Measurements from ENCODE around the gene QKI. TPM values are rescaled to one million over a fixed set of nuclear protein-coding genes. Genes with fewer than 3 reads are reported as not detected.

The QKI gene
- total RNA-seq, 4 donors from 2014 or later = 126 to 199 (median 142) TPM

DNA sequence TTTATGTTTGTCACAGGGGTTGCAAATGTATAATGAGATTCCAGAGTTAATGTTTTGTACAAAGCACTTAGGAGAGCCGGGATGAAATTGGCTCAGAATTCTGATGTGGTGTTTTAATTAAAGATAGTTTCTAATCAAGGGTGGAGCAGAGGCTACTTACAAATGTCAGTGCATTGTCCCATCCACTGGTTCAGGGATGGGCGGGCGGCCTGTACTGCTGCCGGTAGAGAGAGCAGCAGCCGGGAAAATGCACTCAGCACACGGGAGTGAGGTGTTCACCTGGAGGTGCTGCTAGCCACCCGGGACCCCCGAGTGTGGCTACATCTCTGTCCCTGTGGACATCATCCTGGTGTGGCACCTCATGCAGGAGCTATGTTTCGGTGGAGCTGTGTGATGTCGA, 193.3 kb downstream of the QKI start:
- H3K4me3 ChIP-seq (ENCODE audit: low read depth, poor library complexity, severe bottlenecking) = no peak overlapping the region
- 93% methylated on average over 10 of the region's 10 CpGs for WGBS, 2 donors
- TF ChIP-seq, protein P1, sequence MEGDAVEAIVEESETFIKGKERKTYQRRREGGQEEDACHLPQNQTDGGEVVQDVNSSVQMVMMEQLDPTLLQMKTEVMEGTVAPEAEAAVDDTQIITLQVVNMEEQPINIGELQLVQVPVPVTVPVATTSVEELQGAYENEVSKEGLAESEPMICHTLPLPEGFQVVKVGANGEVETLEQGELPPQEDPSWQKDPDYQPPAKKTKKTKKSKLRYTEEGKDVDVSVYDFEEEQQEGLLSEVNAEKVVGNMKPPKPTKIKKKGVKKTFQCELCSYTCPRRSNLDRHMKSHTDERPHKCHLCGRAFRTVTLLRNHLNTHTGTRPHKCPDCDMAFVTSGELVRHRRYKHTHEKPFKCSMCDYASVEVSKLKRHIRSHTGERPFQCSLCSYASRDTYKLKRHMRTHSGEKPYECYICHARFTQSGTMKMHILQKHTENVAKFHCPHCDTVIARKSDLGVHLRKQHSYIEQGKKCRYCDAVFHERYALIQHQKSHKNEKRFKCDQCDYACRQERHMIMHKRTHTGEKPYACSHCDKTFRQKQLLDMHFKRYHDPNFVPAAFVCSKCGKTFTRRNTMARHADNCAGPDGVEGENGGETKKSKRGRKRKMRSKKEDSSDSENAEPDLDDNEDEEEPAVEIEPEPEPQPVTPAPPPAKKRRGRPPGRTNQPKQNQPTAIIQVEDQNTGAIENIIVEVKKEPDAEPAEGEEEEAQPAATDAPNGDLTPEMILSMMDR (IDR thresholded peaks at IDR 0.05) = no peak
- TF ChIP-seq POLR2A (IDR thresholded peaks at IDR 0.05) = no peak
- DNase-seq (ENCODE audit: low spot score in 2 of 2) = no peak
- intact Hi-C loops (cut with DNase I; ENCODE audit: low total_unique reads) = no loop called here

DNA sequence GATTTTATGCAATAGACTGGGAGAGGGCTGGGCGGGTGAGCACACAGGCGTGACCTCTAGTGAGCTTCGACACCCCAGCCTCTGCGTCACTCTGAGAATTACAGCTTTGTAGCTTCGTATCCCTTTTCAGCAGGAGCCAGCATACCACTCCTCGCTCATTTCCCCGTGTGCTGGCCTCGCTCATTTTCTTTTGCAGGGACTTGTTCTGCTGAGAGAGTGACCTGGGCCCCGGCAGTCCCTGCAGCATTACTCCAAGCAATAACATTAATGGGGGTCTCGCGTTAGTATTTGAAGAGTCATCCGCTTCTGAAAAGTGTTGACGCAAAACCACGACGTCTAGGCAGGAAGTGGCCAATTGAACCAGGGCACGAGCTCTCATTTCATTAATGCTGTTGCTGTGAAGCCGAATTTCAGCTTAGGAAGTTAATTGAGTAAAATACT, 193.7 kb downstream of the QKI start:
- intact Hi-C loops (cut with DNase I; ENCODE audit: low total_unique reads) = no loop called here

DNA sequence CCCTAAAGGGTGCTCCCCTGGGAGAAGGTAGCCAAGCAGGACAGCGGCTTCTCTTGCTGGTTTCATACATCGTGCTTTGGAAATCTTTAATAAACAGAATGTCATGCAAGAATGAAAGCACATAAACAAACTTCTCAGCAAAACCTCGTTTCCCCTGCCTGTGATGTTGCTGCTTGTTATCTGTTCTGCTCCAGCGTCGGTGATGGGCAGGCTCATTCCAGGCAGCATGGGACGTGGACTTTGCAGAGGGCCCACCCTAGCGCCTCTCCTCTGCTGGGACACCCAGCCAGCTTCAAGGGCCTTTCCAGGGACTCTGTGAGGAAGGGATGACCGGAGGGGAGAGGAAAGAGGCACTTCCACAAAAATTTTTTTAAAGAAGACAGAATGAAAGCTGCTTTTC, 197.7 kb downstream of the QKI start:
- H3K4me3 ChIP-seq (ENCODE audit: low read depth, poor library complexity, severe bottlenecking) = no peak overlapping the region
- no peak for TF ChIP-seq POLR2A (IDR thresholded peaks at IDR 0.05)
- TF ChIP-seq, protein P1 (IDR thresholded peaks at IDR 0.05) = no peak
- DNase-seq (ENCODE audit: low spot score in 2 of 2) = no peak
- 81 to 83% methylated on average over 8 of the region's 8 CpGs for WGBS, 2 donors
- intact Hi-C loops (cut with DNase I; ENCODE audit: low total_unique reads) = no loop called here

More for the DNA sequence above, 193.7 kb downstream of the QKI start:
- peak in 1 of 2 donors; percentile 68 for DNase-seq (ENCODE audit: low spot score in 2 of 2)
- TF ChIP-seq, protein P1 (IDR thresholded peaks at IDR 0.05) = no peak
- no peak for TF ChIP-seq POLR2A (IDR thresholded peaks at IDR 0.05)
- 84 to 87% methylated on average over 17 of the region's 17 CpGs for WGBS, 2 donors
- no peak overlapping the region for H3K4me3 ChIP-seq (ENCODE audit: low read depth, poor library complexity, severe bottlenecking)

DNA sequence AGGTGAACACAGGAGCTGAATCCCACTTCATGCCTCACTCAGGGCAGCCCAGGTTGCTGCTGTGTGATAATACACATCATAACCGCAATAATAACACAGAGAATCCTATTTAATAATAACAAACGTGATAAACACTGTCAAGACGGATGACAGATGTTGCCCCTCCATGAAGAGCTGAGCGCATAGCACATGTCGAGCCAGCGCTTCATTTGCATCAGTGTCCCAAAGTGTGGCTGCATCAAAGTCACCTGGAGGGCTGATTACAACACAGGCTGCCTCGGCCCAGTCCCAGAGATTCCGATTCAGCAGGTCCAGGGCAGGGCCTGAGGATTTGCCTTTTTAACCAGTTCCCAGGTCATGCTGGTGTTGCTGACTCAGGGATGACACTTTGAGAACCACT, 198.5 kb downstream of the QKI start:
- 67 to 68% methylated on average over 8 of the region's 8 CpGs for WGBS, 2 donors
- DNase-seq (ENCODE audit: low spot score in 2 of 2) = peak in 1 of 2 donors; percentile 25
- intact Hi-C loops (cut with DNase I; ENCODE audit: low total_unique reads) = no loop called here
- TF ChIP-seq, protein P1 (IDR thresholded peaks at IDR 0.05) = no peak
- no peak for TF ChIP-seq POLR2A (IDR thresholded peaks at IDR 0.05)
- no peak overlapping the region for H3K4me3 ChIP-seq (ENCODE audit: low read depth, poor library complexity, severe bottlenecking)

DNA sequence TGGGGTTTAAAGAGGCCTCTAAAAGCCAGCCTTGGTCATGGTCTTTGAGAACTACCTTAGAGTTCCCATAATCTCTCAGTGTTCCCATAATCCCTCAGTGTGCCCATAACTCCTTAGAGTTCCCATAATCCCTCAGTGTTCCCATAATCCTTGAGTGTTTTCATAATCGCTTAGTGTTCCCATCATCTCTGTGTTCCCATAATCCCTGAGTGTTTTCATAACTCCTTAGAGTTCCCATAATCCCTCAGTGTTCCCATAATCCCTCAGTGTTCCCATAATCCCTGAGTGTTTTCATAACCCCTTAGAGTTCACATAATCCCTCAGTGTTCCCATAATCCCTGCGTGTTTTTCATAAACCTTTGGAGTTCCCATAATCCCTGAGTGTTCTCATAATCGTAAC, 199.2 kb downstream of the QKI start:
- no peak for DNase-seq (ENCODE audit: low spot score in 2 of 2)
- intact Hi-C loops (cut with DNase I; ENCODE audit: low total_unique reads) = no loop called here
- TF ChIP-seq, protein P1 (IDR thresholded peaks at IDR 0.05) = no peak
- no peak for TF ChIP-seq POLR2A (IDR thresholded peaks at IDR 0.05)
- WGBS, 2 donors = 96 to 98% methylated on average over 3 of the region's 3 CpGs
- H3K4me3 ChIP-seq (ENCODE audit: low read depth, poor library complexity, severe bottlenecking) = no peak overlapping the region

DNA sequence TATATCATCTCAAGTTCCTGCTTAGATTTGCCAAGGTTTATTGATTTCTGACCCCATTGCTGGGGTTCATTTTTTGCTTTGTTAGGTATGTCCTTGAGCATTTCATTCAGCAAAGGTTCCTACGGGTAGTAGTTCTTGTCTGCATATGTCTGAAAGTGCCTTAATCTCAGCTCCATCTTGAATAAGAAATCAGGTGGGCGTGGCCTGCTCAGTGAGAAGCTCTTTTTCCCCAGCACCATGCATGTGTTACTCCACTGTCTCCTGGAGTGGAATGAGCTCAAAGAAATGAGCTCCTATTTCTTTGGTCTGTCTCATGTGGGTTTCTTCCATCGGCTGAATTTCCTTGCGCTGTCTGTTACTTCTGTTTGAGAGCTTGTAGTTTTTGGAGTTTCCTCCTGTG, 201.9 kb downstream of the QKI start:
- H3K4me3 ChIP-seq (ENCODE audit: low read depth, poor library complexity, severe bottlenecking) = no peak overlapping the region
- no peak for TF ChIP-seq POLR2A (IDR thresholded peaks at IDR 0.05)
- TF ChIP-seq, protein P1 (IDR thresholded peaks at IDR 0.05) = no peak
- intact Hi-C loops (cut with DNase I; ENCODE audit: low total_unique reads) = no loop called here
- peak in 1 of 2 donors; percentile 1 for DNase-seq (ENCODE audit: low spot score in 2 of 2)
- 87 to 95% methylated on average over 4 of the region's 4 CpGs for WGBS, 2 donors

Measured in lower leg skin (tissue), 4 donors.